GM19395 (cell line): ENCODE data around the gene LPCAT3.

Experiments used
- ATAC-seq: cut with Tn5 transposase; IDR thresholded peaks from one replicate; pipeline ENCODE4 v1.9.1; 2021; ENCODE audit warnings: mild to moderate bottlenecking, moderate library complexity; ENCODE audit not compliant: unreplicated experiment

LPCAT3 gene

GRCh38 chr12:6965026-6965661 lies 53.1 kb downstream of the LPCAT3 start:
- ATAC-seq, result peak; percentile 44

- no peak for ATAC-seq
These were observed 53.7 kb downstream of the LPCAT3 start for GRCh38 chr12:6964605-6965025.

GRCh38 chr12:6963791-6964413 lies 54.4 kb downstream of the LPCAT3 start:
- ATAC-seq, result no peak

GRCh38 chr12:6963016-6963731 lies 55.1 kb downstream of the LPCAT3 start:
- ATAC-seq, result no peak

- ATAC-seq, result no peak
These were observed 55.8 kb downstream of the LPCAT3 start for GRCh38 chr12:6962285-6963015.

- no peak for ATAC-seq
These were observed 56.5 kb downstream of the LPCAT3 start for GRCh38 chr12:6961695-6962284.

- no peak for ATAC-seq
These were observed 57.0 kb downstream of the LPCAT3 start for GRCh38 chr12:6961278-6961694.

GRCh38 chr12:6960593-6961277 lies 57.5 kb downstream of the LPCAT3 start:
- no peak for ATAC-seq

- no peak for ATAC-seq
These were observed 58.3 kb downstream of the LPCAT3 start for GRCh38 chr12:6959805-6960592.

GRCh38 chr12:6959058-6959804 lies 59.0 kb downstream of the LPCAT3 start:
- ATAC-seq, result peak; percentile 55

GRCh38 chr12:6958609-6959057 lies 59.6 kb downstream of the LPCAT3 start:
- no peak for ATAC-seq

- no peak for ATAC-seq
These were observed 60.3 kb downstream of the LPCAT3 start for GRCh38 chr12:6957741-6958608.

- ATAC-seq, result no peak
These were observed 61.0 kb downstream of the LPCAT3 start for GRCh38 chr12:6957151-6957701.

GRCh38 chr12:6956021-6956727 lies 62.1 kb downstream of the LPCAT3 start:
- no peak for ATAC-seq

- no peak for ATAC-seq
These were observed 62.9 kb downstream of the LPCAT3 start for GRCh38 chr12:6955108-6956020.
